ENCODE measurements around the gene UXS1. TPM values are rescaled to one million over a fixed set of nuclear protein-coding genes. Genes with fewer than 3 reads are reported as not detected.

The UXS1 gene
- total RNA-seq, 1 donor from 2014 or later = 23.1 TPM

- DNase-seq (ENCODE audit: low spot score) = no peak
Observed at GRCh38 chr2:106090916-106091618, 103.0 kb downstream of the UXS1 start.

- DNase-seq (ENCODE audit: low spot score) = no peak
Observed at GRCh38 chr2:106089611-106090010, 104.5 kb downstream of the UXS1 start.

- DNase-seq (ENCODE audit: low spot score) = no peak
Observed at GRCh38 chr2:106085181-106085940, 108.7 kb downstream of the UXS1 start.

GRCh38 chr2:106080959-106081358 lies 113.1 kb downstream of the UXS1 start:
- DNase-seq (ENCODE audit: low spot score) = no peak

GRCh38 chr2:106078096-106078495 lies 116.0 kb downstream of the UXS1 start:
- DNase-seq (ENCODE audit: low spot score) = no peak

- DNase-seq (ENCODE audit: low spot score) = no peak
Observed at GRCh38 chr2:106076941-106077340, 117.2 kb downstream of the UXS1 start.

- DNase-seq (ENCODE audit: low spot score) = no peak
Observed at GRCh38 chr2:106075048-106075447, 119.1 kb downstream of the UXS1 start.

DNA sequence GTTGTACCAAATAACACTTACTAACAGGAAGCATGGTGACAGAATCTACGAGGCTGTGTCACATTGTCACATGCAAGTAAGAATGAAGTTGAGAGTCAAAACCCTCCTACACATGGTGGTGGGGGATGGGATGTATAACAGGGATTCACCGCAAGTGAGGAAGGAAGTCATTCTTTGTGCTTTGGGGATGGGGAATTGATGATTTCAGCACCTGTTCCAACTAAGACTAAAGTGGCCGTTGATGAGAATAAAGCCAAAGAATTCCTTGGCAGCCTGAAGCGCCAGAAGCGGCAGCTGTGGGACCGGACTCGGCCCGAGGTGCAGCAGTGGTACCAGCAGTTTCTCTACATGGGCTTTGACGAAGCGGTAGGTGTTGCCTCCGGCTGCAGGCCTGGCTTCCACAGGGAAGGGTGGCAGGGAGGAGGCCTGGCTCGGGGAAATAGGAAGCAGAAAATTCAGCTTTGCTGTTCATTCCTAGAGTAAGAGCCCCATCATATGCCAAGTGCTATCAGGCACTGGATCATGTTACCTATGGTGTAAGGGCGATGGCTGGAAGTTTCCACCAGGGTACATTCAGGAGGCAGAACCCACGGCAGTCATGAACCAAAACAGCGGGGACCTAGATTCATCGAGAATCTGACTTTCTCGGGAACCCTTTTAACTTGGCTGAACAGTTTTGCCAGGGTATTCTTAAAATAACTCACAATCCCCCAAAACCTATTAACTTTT lies 120.3 kb downstream of the UXS1 start:
- no peak for DNase-seq (ENCODE audit: low spot score)

DNA sequence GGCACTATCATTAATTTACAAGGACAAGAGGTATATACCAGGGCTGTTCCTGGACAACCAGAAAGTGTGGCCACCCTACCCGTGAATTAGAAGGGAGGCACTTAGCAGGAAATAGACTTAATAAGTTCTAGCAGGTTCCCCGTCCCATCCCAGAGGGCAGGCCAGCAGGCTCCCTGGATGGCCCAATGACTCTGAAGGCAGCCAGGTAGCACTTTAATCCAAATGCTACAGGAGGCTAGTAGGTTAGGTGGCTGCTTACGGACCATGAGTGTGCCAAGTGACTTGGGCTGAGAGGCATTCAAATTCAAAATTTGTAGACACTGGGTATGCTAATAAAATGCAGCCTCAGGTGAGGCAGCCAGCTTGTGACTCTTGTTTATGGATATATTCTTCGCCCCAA lies 123.9 kb downstream of the UXS1 start:
- no peak for DNase-seq (ENCODE audit: low spot score)

DNA sequence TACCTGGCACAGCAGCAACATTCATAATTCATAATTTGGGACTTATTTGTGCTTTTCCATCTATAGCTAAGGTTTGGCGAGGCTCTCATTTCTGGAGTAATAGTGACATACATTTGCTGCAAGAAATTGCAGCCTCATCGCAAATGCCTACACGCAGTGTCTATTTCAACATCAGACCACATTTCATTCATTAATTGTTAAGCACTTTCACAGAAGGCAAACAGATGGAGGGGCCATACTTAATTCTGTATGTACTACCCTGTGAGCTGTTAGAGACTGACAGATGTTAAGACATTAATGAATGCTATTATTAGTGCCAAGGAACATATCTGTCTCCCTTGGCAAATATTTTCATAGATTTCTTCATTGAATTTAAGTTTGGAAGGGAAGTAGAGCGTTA lies 125.7 kb downstream of the UXS1 start:
- DNase-seq (ENCODE audit: low spot score) = no peak

DNA sequence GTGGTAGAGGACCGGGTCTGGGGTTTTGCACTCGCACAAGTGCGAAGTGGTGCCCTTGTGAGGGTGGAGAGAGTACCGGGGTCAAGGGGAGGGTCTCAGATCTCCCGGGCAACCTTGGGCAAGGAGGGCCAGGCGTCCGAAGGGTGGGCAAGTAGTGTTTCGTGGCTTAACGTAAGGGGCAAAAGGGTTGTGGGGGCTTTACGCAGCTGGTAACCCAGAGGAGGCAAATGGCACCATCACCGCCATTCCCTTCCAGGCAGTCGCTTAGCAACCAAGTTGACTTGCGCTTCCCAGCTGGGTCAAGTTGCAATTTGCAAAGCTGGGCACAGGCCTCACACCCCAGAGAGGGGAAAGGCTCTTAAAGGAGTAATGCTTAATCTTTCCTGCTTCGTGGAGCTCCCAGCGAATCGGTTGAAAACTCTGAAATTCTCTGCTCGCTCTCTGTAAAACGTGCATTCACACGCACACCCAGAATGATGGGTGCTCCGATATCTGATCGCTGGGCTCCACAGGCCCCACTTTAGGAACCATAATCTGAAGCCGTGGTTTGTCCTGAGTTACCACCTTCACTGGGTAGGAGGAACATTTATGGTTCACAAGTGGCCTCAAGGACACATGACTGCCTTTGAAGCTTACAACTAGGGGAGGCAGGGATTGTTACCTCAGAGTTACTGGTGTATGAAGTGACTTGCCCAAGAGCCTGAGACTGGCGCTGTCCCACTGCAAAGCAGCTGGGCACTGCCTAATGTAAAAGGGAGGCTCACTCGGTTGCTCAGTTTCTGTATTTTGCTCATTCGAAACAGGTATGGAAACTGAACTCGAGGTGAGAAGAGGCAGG lies 127.9 kb downstream of the UXS1 start:
- no peak for DNase-seq (ENCODE audit: low spot score)

DNA sequence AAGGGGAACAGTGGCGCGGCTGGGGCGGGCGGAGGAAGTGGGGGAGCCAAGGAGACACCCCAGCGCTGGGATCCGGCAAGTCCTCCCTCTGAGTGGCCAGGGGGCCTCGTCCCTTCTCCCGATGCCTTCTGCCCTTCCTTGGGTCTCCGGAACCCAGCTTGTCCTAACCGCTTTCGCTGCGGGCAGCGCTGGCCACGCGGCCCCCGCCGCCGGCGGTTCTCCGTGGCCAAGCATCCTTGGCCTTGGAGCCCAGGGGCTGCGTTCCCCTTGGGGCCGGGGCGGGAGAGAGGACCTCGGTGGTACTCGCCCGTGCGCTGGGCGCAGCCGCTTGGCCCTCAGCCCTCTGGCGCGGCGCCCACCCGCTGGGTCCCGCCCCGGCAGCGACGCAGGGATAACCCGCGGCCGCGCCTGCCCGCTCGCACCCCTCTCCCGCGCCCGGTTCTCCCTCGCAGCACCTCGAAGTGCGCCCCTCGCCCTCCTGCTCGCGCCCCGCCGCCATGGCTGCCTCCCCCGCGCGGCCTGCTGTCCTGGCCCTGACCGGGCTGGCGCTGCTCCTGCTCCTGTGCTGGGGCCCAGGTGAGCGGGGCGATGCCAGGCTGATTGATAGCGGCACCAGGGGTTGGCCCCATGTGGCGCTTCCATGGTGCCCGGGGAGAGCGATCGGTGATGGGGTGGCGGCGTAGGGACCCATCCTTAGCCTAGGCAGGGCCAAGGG lies 128.7 kb downstream of the UXS1 start:
- DNase-seq (ENCODE audit: low spot score) = no peak

DNA sequence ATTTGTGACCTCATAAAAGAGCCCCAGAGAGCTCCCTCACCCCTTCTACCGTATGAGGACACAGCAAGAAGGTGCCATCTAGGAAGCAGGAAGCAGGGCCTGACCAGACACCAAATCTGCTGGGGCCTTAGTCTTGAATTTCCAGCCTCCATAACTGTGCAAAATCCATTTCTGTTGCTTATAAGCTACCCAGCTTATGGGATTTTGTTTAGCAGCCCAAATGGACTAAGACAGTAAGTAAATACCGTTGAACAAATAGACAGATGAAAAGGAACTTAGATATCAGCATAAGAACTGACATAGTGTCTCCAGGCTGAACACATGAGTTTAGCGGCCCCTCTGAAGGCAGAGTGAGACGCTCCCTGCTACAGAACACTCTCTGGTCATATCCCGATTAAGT lies 130.9 kb downstream of the UXS1 start:
- no peak for DNase-seq (ENCODE audit: low spot score)

- DNase-seq (ENCODE audit: low spot score) = no peak
Observed at GRCh38 chr2:106062627-106063026, 131.5 kb downstream of the UXS1 start.

GRCh38 chr2:106061611-106062349 lies 132.3 kb downstream of the UXS1 start:
- DNase-seq (ENCODE audit: low spot score) = no peak

DNA sequence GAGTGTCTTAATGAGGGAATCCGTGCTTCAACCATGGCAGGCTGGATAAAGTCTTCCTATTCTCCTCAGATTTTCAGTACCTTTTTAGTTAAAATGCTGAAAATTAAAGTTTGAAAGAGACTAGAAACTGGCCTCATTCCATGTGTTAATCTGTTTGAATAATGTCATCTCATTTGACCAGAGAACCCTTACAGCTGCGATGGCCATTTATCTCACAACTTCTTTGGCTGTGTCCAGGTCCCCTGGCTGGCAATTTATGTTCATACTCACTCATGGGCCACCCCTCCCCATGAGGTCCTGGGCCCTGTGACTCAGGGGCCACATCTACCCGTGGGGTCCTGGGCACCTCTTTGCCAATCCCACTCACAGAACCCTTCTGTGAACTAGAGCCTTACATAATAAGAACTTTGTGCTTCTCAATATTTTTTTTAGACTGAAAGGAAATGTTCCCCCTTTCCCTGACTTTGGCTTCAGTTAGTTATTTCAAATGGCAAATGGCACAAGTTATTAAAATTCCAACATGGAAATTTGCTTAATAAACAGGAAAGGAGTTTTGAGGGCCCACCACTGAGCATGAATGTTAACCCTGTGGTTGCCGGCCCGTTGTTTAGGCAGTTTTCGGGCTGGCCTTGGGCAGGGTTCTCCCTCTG lies 134.6 kb downstream of the UXS1 start:
- DNase-seq (ENCODE audit: low spot score) = no peak

DNA sequence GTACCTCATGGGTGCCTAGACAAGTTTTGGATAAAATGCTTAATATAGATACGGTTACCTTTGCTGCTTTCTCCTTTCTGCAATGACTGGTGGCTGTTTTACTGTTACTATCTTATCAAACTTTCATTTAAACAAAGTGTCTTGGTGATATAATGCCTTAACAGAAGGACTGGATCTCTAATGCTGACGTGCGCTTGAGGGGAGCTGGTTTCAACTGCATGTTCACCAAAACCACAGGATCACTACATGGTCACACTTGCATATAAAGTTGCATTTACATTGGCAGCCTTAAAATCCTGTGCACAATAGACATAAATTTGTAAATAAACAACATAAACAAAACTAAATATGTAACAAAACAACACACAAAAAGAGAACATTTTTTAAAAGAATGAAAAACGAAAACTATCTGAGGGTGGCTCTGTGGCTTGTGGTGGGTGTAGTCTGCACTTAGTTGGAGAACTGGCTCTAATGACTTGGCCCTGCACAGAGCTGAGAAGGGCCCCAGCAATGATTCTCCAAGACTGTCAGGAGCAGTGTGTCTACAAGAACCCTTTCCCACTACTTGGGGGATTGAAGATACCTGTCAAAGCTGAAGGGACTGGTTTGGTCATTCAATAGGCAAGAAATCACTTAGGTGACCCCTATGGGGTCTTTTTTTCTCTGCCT lies 135.5 kb downstream of the UXS1 start:
- DNase-seq (ENCODE audit: low spot score) = no peak

- DNase-seq (ENCODE audit: low spot score) = no peak
Observed at GRCh38 chr2:106057206-106057605, 136.9 kb downstream of the UXS1 start.

All from mesenteric fat pad (tissue), 1 donor.